GM12878 (cell line): ENCODE data around the gene CCL3. TPM values are rescaled to one million over a fixed set of nuclear protein-coding genes. Genes with fewer than 3 reads are reported as not detected.

Source experiments
- ATAC-seq: fragments of 200-7000 bp; cut with Tn5 transposase; 3 replicates; pipeline ENCODE4 v1.9.1; 2020; ENCODE audit warnings: mild to moderate bottlenecking, moderate library complexity
- BruUV-seq: library from RNA; stranded (reverse); fragments of 400-500 nt; replicated peaks from 2 replicates; lab custom pipeline; 2021; lab: Mats Ljungman, UMichigan
- CTCF ChIA-PET: fragments of 300-600 bp; sonication (Branson Sonifier 250); formaldehyde crosslinking; extraction: SDS; loops from one replicate; lab custom pipeline; 2021; ENCODE audit warnings: inconsistent platforms; lab: Yijun Ruan, JAX
- POLR2A ChIA-PET: fragments of 350-600 bp; formaldehyde crosslinking; extraction: SDS; loops from one replicate; lab custom pipeline; 2021; ENCODE audit warnings: inconsistent platforms; lab: Charles Lee
- RAD21 ChIA-PET: fragments of 300-600 bp; sonication (Branson Sonifier 250); formaldehyde crosslinking; loops from one replicate; lab custom pipeline; 2023; ENCODE audit warnings: antibody characterized with exemption; ENCODE audit not compliant: unreplicated experiment; lab: Charles Lee
- SMC1A ChIA-PET: fragments of 300-600 bp; sonication (Branson Sonifier 250); formaldehyde crosslinking; loops from one replicate; lab custom pipeline; 2023; ENCODE audit not compliant: unreplicated experiment, uncharacterized antibody; lab: Charles Lee
- DNase-seq: peaks from one replicate; pipeline ENCODE4 v3.0.0-alpha.2; 2011; ENCODE audit warnings: low read depth, low spot score
- FAIRE-seq: peaks from 3 replicates; lab custom pipeline; 2011; peaks lifted over from hg19 to GRCh38; lab: Jason Lieb, UNC
- H2AFZ ChIP-seq: 2 replicates; pipeline ENCODE4 v1.6.0; 2011; ENCODE audit warnings: low read depth, low read length, control low read depth; ENCODE audit not compliant: control insufficient read depth
- H3K27ac ChIP-seq: 2 replicates; pipeline ENCODE4 v1.5.1; 2011; ENCODE audit warnings: control low read depth; ENCODE audit not compliant: control insufficient read depth, insufficient read depth
- H3K27me3 ChIP-seq, 2 experiments: replicated peaks in 1 of 2; 2 replicates each; pipeline versions ENCODE4 v1.6.0 to v1.6.1; 2011; ENCODE audit warnings: low read length in 1 of 2; ENCODE audit not compliant: control insufficient read depth in 2 of 2, insufficient read depth in 2 of 2
- H3K36me3 ChIP-seq, 2 experiments: 2 replicates each; pipeline ENCODE4 v1.5.1; 2011; ENCODE audit warnings: low read length in 1 of 2; ENCODE audit not compliant: control insufficient read depth in 2 of 2, insufficient read depth in 2 of 2
- H3K4me1 ChIP-seq: 2 replicates; pipeline ENCODE4 v1.6.1; 2011; ENCODE audit warnings: mild to moderate bottlenecking, low read length, moderate library complexity, mixed read lengths; ENCODE audit not compliant: control insufficient read depth, insufficient read depth
- H3K4me2 ChIP-seq: 2 replicates; pipeline ENCODE4 v1.6.0; 2011; ENCODE audit warnings: control low read depth; ENCODE audit not compliant: control insufficient read depth, insufficient read depth
- H3K4me3 ChIP-seq: fragments of 200-600 bp; sonication (generic); 2 replicates; pipeline ENCODE4 v1.5.1; 2016
- H3K79me2 ChIP-seq: 2 replicates; pipeline ENCODE4 v1.6.0; 2011; ENCODE audit warnings: low read length; ENCODE audit not compliant: control insufficient read depth, insufficient read depth
- H3K9ac ChIP-seq: 2 replicates; pipeline ENCODE4 v1.8.0; 2011; ENCODE audit warnings: low read length, control low read depth, mixed read lengths; ENCODE audit not compliant: control insufficient read depth, insufficient read depth
- H3K9me3 ChIP-seq: replicated peaks from 3 replicates; pipeline ENCODE4 v1.5.1; 2011; ENCODE audit warnings: mild to moderate bottlenecking, low read length; ENCODE audit not compliant: control insufficient read depth, insufficient read depth
- H4K20me1 ChIP-seq: 2 replicates; pipeline ENCODE4 v1.6.0; 2011; ENCODE audit not compliant: control insufficient read depth, insufficient read depth
- EED ChIP-seq: sonication (generic); IDR thresholded peaks from 2 replicates; pipeline ENCODE4 v1.6.1; 2016; ENCODE audit warnings: antibody characterized with exemption, low read depth
- NFXL1 ChIP-seq: fragments of 450-650 bp; IDR thresholded peaks from 2 replicates; pipeline ENCODE4 v1.6.1; 2017; ENCODE audit warnings: antibody characterized with exemption, mild to moderate bottlenecking, borderline replicate concordance
- NFYB ChIP-seq: IDR thresholded peaks from 2 replicates; pipeline ENCODE4 v1.6.1; 2011; ENCODE audit warnings: low read depth, mild to moderate bottlenecking, low read length, improper control_type of control experiment, moderate library complexity; ENCODE audit not compliant: insufficient read depth
- TBL1XR1 ChIP-seq: IDR thresholded peaks from 2 replicates; pipeline ENCODE4 v1.6.1; 2012; ENCODE audit warnings: low read depth, low read length, improper control_type of control experiment
- WGBS: methylation state at CpG from one replicate; pipeline ENCODE4 v1.1.6; 2016; ENCODE audit warnings: low lambda C conversion rate; ENCODE audit not compliant: insufficient replicate concordance, insufficient coverage; ENCODE audit errors: missing lambda C conversion rate; 5-methylcytosine and 5-hydroxymethylcytosine counted together
- in situ Hi-C: fragments of 300-500 bp; cut with MboI; formaldehyde crosslinking; loops from 9 replicates; pipeline ENCODE4 v1.14.3; 2018; ENCODE audit warnings: mixed read lengths
- intact Hi-C: fragments of 100-400 bp; cut with micrococcal nuclease; formaldehyde crosslinking; loops from one replicate; pipeline ENCODE4 v1.14.2; 2022; ENCODE audit not compliant: unreplicated experiment
- polyA plus RNA-seq, 11 experiments: library from polyadenylated mRNA; depleted of rRNA in 4 of 11; unstranded in 6 of 11; stranded (reverse) in 5 of 11; fragments of >200 nt; fragmentation: Nextera tagmentation in 4 of 11; fragmentation: Illumina TruSeq in 1 of 11; extraction: Ambion mirVana in 4 of 11; extraction: Trizol in 1 of 11; gene quantifications; 1 replicate in 1 of 11; 2 replicates in 10 of 11; pipeline versions ENCODE4 v1.2.1 to v1.2.3, GENCODE V29; 2011 to 2016; ENCODE audit warnings: inconsistent platforms in 2 of 11, missing spikeins in 2 of 11, low read depth in 1 of 11
- total RNA-seq, 4 experiments: library from RNA; depleted of rRNA in 3 of 4; stranded (reverse); fragments of >200 nt in 3 of 4; fragmentation: Illumina TruSeq in 1 of 4; extraction: Trizol in 1 of 4; gene quantifications; 2 replicates each; pipeline versions ENCODE4 v1.2.1 to v1.2.3, GENCODE V29; 2013 to 2021
- TF ChIP-seq, protein P1 (sequence below): IDR thresholded peaks from 2 replicates; pipeline ENCODE4 v1.6.1; 2011; ENCODE audit warnings: low read depth, low read length, improper control_type of control experiment, borderline replicate concordance

CCL3 gene
- total and polyA plus RNA-seq, 10 of the 15 experiments (the other 5 are each of a cell fraction or from before 2014, with no cell fraction given), result 96.5 to 1,488 (median 199) TPM

DNA sequence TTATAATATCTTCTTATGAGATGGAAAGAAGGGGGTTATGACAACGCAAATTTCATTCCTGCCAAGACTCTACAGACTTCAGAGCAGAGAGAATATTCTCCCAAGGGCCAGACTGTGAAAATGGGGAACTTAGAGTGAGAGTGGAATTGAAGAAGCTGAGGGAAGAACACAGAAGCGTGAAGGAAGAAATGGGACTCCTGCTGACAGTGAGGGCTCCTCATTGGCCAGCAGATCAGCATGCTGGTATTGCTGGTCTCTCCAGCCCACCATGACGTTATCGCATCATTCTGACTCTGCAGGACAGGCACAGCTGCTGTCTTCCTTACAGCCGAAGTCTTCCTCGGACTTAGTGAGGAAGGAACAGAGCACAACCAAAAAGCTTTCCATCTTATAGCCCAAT is 38.0 kb upstream of the CCL3 start:
- ChIA-PET SMC1A (interaction anchor here (1.2 to 11.5 kb wide), 7 partner anchors 8 to 357 kb away, joined by 4 to 128 read pairs (median 8); partner anchors contain the start of genes CCL3 and CCL4), POLR2A (interaction anchor here (1.4 to 4.4 kb wide), 2 partner anchors 8 to 10 kb away, joined by 7 to 16 read pairs; no protein-coding TSS in a partner anchor), RAD21 (interaction anchor here (1.1 to 4.5 kb wide), 6 partner anchors 9 to 158 kb away, joined by 3 to 28 read pairs (median 4); partner anchors contain the start of gene CCL3), CTCF (interaction anchor here (0.8 to 2.7 kb wide), 10 partner anchors 9 to 319 kb away, joined by 3 to 13 read pairs (median 3); partner anchors contain the start of genes CCL3 and TAF15)
- Histone ChIP-seq H3K4me3 (no peak overlapping the region), H3K36me3 (no peaks in the 10 kb centered on the region), H2AFZ (peak overlapping the region; percentile 40; the same call in 1 of the 2 replicates), H4K20me1 (no peaks in the 10 kb centered on the region), H3K4me1 (peaks cover 30% of the 10 kb centered on the region), H3K4me2 (0 out of 2 replicates have a peak overlapping the region, but pooled peaks have one; percentile 63), H3K79me2 (no peaks in the 10 kb centered on the region), H3K27me3 (no peaks in the 10 kb centered on the region), H3K9me3 (peaks cover 18% of the 10 kb centered on the region), H3K27ac (no peak overlapping the region), H3K9ac (no peak overlapping the region)
- no peak for FAIRE-seq
- intact Hi-C loops (no loop called here), in situ Hi-C loops (loop anchor here (25.0 kb wide), 1 partner anchor 359 kb away; the partner anchor contains the start of gene ZNHIT3)
- ATAC-seq, result no peak
- WGBS, result 91% methylated on average over 6 of the region's 6 CpGs
- no peak for DNase-seq
- TF ChIP-seq EED (0 out of 2 replicates have a peak, but pooled peaks have one; percentile 19), NFYB (no peak), NFXL1 (no peak), TBL1XR1 (no peak)
- TF ChIP-seq, protein P1, sequence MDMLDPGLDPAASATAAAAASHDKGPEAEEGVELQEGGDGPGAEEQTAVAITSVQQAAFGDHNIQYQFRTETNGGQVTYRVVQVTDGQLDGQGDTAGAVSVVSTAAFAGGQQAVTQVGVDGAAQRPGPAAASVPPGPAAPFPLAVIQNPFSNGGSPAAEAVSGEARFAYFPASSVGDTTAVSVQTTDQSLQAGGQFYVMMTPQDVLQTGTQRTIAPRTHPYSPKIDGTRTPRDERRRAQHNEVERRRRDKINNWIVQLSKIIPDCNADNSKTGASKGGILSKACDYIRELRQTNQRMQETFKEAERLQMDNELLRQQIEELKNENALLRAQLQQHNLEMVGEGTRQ, result no peak
- no TSS peak for BruUV-seq
